ENCODE measurements around the gene EFHD1. TPM values are rescaled to one million over a fixed set of nuclear protein-coding genes. Genes with fewer than 3 reads are reported as not detected.

The EFHD1 gene
- total RNA-seq, 4 donors from 2014 or later, result 1.6 to 6.1 (median 3.7) TPM; not detected in 1

DNA sequence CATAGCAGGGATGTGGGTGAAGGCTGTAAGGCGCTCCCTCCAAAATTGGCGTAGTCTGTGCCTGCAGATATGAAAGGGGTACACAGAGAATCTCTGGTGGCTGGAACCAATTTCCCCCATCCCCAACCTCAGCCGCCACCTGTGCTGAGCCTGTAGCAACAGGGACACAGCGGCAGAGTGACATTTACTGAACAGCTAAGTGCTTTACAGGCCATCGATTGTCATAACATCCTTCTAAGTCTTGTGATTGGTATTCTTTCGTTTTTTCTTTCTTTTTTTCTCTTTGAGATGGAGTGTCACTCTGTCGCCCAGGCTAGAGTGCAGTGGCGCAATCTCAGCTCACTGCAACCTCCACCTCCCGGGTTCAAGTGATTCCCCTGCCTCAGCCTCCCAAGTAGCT, 12.2 kb upstream of the EFHD1 start:
- in situ Hi-C loops (cut with MboI; ENCODE audit: low pct_ligation_motif_present in 1 of 4, low pct_unique_long_range_greater_than_20kb in 1 of 4, low sequenced_read_pairs in 3 of 4), result loop anchor here in 2 of 4 donors (25.0 kb wide), 1 partner anchor 616 kb away; no protein-coding TSS in a partner anchor
- Histone ChIP-seq H3K27ac (no peak overlapping the region), H3K27me3 (peaks cover 10% of the 10 kb centered on the region), H3K9me3 (no peaks in the 10 kb centered on the region), H3K4me3 (no peak overlapping the region), H3K36me3 (no peaks in the 10 kb centered on the region), H3K4me1 (no peaks in the 10 kb centered on the region)
- TF ChIP-seq POLR2AphosphoS5 (IDR thresholded peaks at IDR 0.05), result no peak
- TF ChIP-seq, protein P1, sequence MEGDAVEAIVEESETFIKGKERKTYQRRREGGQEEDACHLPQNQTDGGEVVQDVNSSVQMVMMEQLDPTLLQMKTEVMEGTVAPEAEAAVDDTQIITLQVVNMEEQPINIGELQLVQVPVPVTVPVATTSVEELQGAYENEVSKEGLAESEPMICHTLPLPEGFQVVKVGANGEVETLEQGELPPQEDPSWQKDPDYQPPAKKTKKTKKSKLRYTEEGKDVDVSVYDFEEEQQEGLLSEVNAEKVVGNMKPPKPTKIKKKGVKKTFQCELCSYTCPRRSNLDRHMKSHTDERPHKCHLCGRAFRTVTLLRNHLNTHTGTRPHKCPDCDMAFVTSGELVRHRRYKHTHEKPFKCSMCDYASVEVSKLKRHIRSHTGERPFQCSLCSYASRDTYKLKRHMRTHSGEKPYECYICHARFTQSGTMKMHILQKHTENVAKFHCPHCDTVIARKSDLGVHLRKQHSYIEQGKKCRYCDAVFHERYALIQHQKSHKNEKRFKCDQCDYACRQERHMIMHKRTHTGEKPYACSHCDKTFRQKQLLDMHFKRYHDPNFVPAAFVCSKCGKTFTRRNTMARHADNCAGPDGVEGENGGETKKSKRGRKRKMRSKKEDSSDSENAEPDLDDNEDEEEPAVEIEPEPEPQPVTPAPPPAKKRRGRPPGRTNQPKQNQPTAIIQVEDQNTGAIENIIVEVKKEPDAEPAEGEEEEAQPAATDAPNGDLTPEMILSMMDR (IDR thresholded peaks at IDR 0.05), result no peak
- no peak for TF ChIP-seq POLR2A (IDR thresholded peaks at IDR 0.05)
- TF ChIP-seq EP300 (IDR thresholded peaks at IDR 0.05; ENCODE audit: low read depth), result no peak
- no peak for DNase-seq
- intact Hi-C loops (cut with DNase I; ENCODE audit: low total_unique reads), result no loop called here
- WGBS, 2 donors (ENCODE audit: low coverage in 1 of 2), result 73 to 91% methylated on average over 6 to 9 of the region's 9 CpGs

DNA sequence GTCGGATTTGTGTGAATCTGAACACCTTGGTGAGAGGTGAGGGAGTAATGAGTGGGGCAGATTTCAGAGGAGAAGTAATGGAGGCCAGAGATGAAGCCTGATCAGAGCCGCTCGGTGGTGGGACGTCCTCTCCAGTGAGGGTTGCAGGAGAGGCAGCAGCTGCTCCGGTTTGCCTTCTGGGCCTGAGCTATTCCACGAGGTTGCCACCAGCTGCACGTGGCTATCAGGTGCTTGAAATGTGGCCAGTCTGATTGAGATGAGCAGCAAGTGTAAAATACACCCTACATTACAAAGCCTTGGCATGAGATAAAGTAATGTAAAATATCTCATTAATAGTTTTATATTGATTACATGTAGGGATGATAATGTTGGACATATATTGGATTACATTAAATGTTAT, 10.8 kb upstream of the EFHD1 start:
- in situ Hi-C loops (cut with MboI; ENCODE audit: low pct_ligation_motif_present in 1 of 4, low pct_unique_long_range_greater_than_20kb in 1 of 4, low sequenced_read_pairs in 3 of 4) (loop anchor here in 2 of 4 donors (25.0 kb wide), 1 partner anchor 615 kb away; no protein-coding TSS in a partner anchor), intact Hi-C loops (cut with DNase I; ENCODE audit: low total_unique reads) (no loop called here)
- H3K27me3 ChIP-seq, result peaks cover 12% of the 10 kb centered on the region
- no peak overlapping the region for H3K27ac ChIP-seq
- no peaks in the 10 kb centered on the region for H3K4me1 ChIP-seq
- TF ChIP-seq POLR2A (IDR thresholded peaks at IDR 0.05) (no peak), EP300 (IDR thresholded peaks at IDR 0.05; ENCODE audit: low read depth) (no peak), POLR2AphosphoS5 (IDR thresholded peaks at IDR 0.05) (no peak)
- TF ChIP-seq, protein P1 (IDR thresholded peaks at IDR 0.05), result no peak
- H3K36me3 ChIP-seq, result no peaks in the 10 kb centered on the region
- H3K4me3 ChIP-seq, result no peak overlapping the region
- H3K9me3 ChIP-seq, result no peaks in the 10 kb centered on the region
- 71 to 98% methylated on average over 6 to 7 of the region's 7 CpGs for WGBS, 2 donors (ENCODE audit: low coverage in 1 of 2)
- no peak for DNase-seq

DNA sequence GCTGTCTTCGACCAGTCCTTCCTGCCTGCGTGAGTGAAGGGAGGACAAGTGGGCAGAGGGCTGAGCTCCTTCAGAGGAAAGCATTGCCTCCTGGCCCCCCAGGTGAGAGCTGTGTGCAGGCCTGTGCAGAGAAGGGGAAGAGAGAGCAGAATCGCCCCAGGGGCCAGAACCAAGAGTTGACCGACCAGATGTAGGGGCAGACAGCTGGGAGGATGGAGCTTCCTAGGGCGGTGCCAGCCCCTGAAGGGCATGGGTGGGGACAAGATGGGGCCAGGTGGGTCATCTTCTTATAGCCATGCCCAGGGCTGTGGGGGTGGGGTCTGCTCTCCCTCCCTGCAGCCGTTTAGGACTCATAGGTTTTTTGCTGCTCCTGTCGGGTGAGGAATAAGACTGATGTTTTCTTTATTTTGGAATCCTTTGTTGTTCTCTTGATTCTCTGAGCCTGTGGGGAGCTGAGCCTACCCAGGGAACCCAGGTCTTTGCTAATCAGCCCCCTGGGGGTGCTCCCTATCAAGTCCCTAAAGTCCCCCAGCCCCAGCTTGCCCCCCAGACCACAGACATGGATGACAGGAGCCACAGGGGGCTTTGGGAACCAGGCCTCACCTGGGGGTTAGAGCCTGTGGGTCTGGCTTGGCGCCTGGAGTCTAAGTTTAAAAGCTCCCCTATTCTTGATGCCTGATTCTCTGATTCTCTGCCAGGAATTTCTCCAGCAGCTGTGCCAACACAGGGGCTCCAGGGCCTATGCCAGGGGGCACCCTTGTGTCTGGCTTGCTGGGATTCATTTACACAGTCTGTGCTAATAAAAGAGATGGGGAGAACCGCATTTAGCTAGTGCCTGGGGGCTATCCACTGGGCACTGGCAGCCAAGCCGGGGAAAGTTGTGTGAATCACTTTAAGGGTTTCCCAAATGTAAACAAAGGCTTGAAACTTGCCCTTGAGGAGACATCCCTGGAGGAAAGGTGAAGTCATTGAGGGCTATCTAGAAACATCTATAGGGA, 9.3 kb upstream of the EFHD1 start:
- TF ChIP-seq EP300 (IDR thresholded peaks at IDR 0.05; ENCODE audit: low read depth) (no peak), POLR2A (IDR thresholded peaks at IDR 0.05) (no peak)
- 65 to 68% methylated on average over 5 to 10 of the region's 10 CpGs for WGBS, 2 donors (ENCODE audit: low coverage in 1 of 2)
- Histone ChIP-seq H3K9me3 (no peaks in the 10 kb centered on the region), H3K4me1 (no peaks in the 10 kb centered on the region), H3K27ac (no peak overlapping the region), H3K4me3 (no peak overlapping the region), H3K27me3 (peaks cover 19% of the 10 kb centered on the region), H3K36me3 (no peaks in the 10 kb centered on the region)
- intact Hi-C loops (cut with DNase I; ENCODE audit: low total_unique reads), result no loop called here
- DNase-seq, result no peak
- in situ Hi-C loops (cut with MboI; ENCODE audit: low pct_ligation_motif_present in 1 of 4, low pct_unique_long_range_greater_than_20kb in 1 of 4, low sequenced_read_pairs in 3 of 4), result loop anchor here in 2 of 4 donors (25.0 kb wide), 1 partner anchor 613 kb away; no protein-coding TSS in a partner anchor

DNA sequence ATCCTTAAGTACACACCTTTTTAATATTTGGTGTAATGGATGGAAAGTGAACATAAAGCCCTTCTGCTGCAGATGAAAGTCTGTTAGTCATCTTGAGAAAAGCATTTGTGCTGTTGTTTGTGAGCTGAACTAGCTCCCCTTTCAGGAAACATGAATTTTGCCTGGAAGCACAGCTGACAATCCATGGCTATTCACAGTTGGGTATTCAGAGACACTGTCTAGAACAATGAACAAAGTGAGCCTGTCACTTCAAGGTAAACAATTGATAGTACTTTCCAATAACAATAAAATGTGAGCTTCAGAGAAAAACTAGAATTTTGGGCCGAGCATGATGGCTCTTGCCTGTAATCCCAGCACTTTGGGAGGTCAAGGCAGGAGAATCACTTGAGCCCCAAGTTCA, 6.8 kb upstream of the EFHD1 start:
- no peaks in the 10 kb centered on the region for H3K36me3 ChIP-seq
- H3K27me3 ChIP-seq, result peaks cover 40% of the 10 kb centered on the region
- H3K4me1 ChIP-seq, result no peaks in the 10 kb centered on the region
- no peak overlapping the region for H3K4me3 ChIP-seq
- no peaks in the 10 kb centered on the region for H3K9me3 ChIP-seq
- intact Hi-C loops (cut with DNase I; ENCODE audit: low total_unique reads) (no loop called here), in situ Hi-C loops (cut with MboI; ENCODE audit: low pct_ligation_motif_present in 1 of 4, low pct_unique_long_range_greater_than_20kb in 1 of 4, low sequenced_read_pairs in 3 of 4) (no loop called here)
- DNase-seq, result no peak
- 56 to 71% methylated on average over 1 of the region's 1 CpG for WGBS, 2 donors (ENCODE audit: low coverage in 1 of 2)
- no peak overlapping the region for H3K27ac ChIP-seq
- TF ChIP-seq EP300 (IDR thresholded peaks at IDR 0.05; ENCODE audit: low read depth) (no peak), POLR2AphosphoS5 (IDR thresholded peaks at IDR 0.05) (no peak), POLR2A (IDR thresholded peaks at IDR 0.05) (no peak)
- TF ChIP-seq, protein P1 (IDR thresholded peaks at IDR 0.05), result no peak

Measured in transverse colon (tissue), 4 donors.